ENCODE results near the gene LAMC2. TPM values are rescaled to one million over a fixed set of nuclear protein-coding genes. Genes with fewer than 3 reads are reported as not detected.

LAMC2 gene
- total and polyA plus RNA-seq, 2 experiments from 2014 or later, result 1.9 to 2.7 TPM

GRCh38 chr1:183228347-183229220, 42.5 kb downstream of the LAMC2 start:
- H3F3A ChIP-seq (ENCODE audit: insufficient read depth), result peaks cover 17% of the 10 kb centered on the region; the same call in 1 of the 2 replicates
- H3K9me2 ChIP-seq (ENCODE audit: insufficient read depth), result no peaks in the 10 kb centered on the region
- H3K4me3 ChIP-seq, result no peak overlapping the region
- H3K9ac ChIP-seq, result no peak overlapping the region
- H3K27me3 ChIP-seq (replicated peaks; ENCODE audit: insufficient read depth), result no peaks in the 10 kb centered on the region
- no peak overlapping the region for H2AFZ ChIP-seq
- DNase-seq, result no peak
- in situ Hi-C loops (cut with MboI), result no loop called here
- no peaks in the 10 kb centered on the region for H3K36me3 ChIP-seq (ENCODE audit: low read depth)
- peaks cover 18% of the 10 kb centered on the region for H3K4me1 ChIP-seq (ENCODE audit: insufficient read depth)
- TF ChIP-seq EZH2phosphoT487 (IDR thresholded peaks at IDR 0.05; ENCODE audit: insufficient read depth, low read depth) (no peak), EZH2 (IDR thresholded peaks at IDR 0.05; ENCODE audit: insufficient read depth, poor library complexity, severe bottlenecking) (no peak)
- no peaks in the 10 kb centered on the region for H3K79me2 ChIP-seq (ENCODE audit: insufficient read depth)
- H3K4me2 ChIP-seq (ENCODE audit: unreplicated experiment), result no peak overlapping the region
- 88 to 89% methylated on average over 13 of the region's 13 CpGs for WGBS, 2 experiments (ENCODE audit: low coverage in 1 of 2, low lambda C conversion rate in 2 of 2, missing lambda C conversion rate in 2 of 2)
- H4K20me1 ChIP-seq (ENCODE audit: insufficient read depth), result no peaks in the 10 kb centered on the region
- H3K9me3 ChIP-seq (ENCODE audit: low read depth), result no peaks in the 10 kb centered on the region
- no peak overlapping the region for H3K27ac ChIP-seq

- DNase-seq, result peak; percentile 66
- Histone ChIP-seq H4K20me1 (ENCODE audit: insufficient read depth) (no peaks in the 10 kb centered on the region), H2AFZ (no peak overlapping the region), H3K79me2 (ENCODE audit: insufficient read depth) (no peaks in the 10 kb centered on the region), H3K4me2 (ENCODE audit: unreplicated experiment) (no peak overlapping the region), H3K4me3 (no peak overlapping the region), H3K9me3 (ENCODE audit: low read depth) (no peaks in the 10 kb centered on the region), H3K27me3 (replicated peaks; ENCODE audit: insufficient read depth) (no peaks in the 10 kb centered on the region), H3K9ac (no peak overlapping the region), H3K27ac (peak overlapping the region; percentile 39), H3K9me2 (ENCODE audit: insufficient read depth) (no peaks in the 10 kb centered on the region), H3K36me3 (ENCODE audit: low read depth) (no peaks in the 10 kb centered on the region), H3K4me1 (ENCODE audit: insufficient read depth) (peaks cover 30% of the 10 kb centered on the region), H3F3A (ENCODE audit: insufficient read depth) (peaks cover 32% of the 10 kb centered on the region)
- in situ Hi-C loops (cut with MboI), result no loop called here
- no peak for TF ChIP-seq EZH2phosphoT487 (IDR thresholded peaks at IDR 0.05; ENCODE audit: insufficient read depth, low read depth)
- no peak for TF ChIP-seq EZH2 (IDR thresholded peaks at IDR 0.05; ENCODE audit: insufficient read depth, poor library complexity, severe bottlenecking)
- 48 to 51% methylated on average over 2 of the region's 2 CpGs for WGBS, 2 experiments (ENCODE audit: low coverage in 1 of 2, low lambda C conversion rate in 2 of 2, missing lambda C conversion rate in 2 of 2)
These were observed 44.3 kb downstream of the LAMC2 start for GRCh38 chr1:183230413-183230812.

GRCh38 chr1:183231545-183231944, 45.5 kb downstream of the LAMC2 start:
- no peaks in the 10 kb centered on the region for H3K79me2 ChIP-seq (ENCODE audit: insufficient read depth)
- in situ Hi-C loops (cut with MboI), result no loop called here
- 97 to 98% methylated on average over 1 of the region's 1 CpG for WGBS, 2 experiments (ENCODE audit: low coverage in 1 of 2, low lambda C conversion rate in 2 of 2, missing lambda C conversion rate in 2 of 2)
- no peak overlapping the region for H3K4me2 ChIP-seq (ENCODE audit: unreplicated experiment)
- no peaks in the 10 kb centered on the region for H3K27me3 ChIP-seq (replicated peaks; ENCODE audit: insufficient read depth)
- TF ChIP-seq EZH2phosphoT487 (IDR thresholded peaks at IDR 0.05; ENCODE audit: insufficient read depth, low read depth) (no peak), EZH2 (IDR thresholded peaks at IDR 0.05; ENCODE audit: insufficient read depth, poor library complexity, severe bottlenecking) (no peak)
- no peaks in the 10 kb centered on the region for H4K20me1 ChIP-seq (ENCODE audit: insufficient read depth)
- no peak overlapping the region for H3K4me3 ChIP-seq
- H2AFZ ChIP-seq, result no peak overlapping the region
- H3F3A ChIP-seq (ENCODE audit: insufficient read depth), result peaks cover 43% of the 10 kb centered on the region
- DNase-seq, result no peak
- H3K9me2 ChIP-seq (ENCODE audit: insufficient read depth), result no peaks in the 10 kb centered on the region
- no peak overlapping the region for H3K9ac ChIP-seq
- no peaks in the 10 kb centered on the region for H3K36me3 ChIP-seq (ENCODE audit: low read depth)
- H3K9me3 ChIP-seq (ENCODE audit: low read depth), result no peaks in the 10 kb centered on the region
- H3K27ac ChIP-seq, result no peak overlapping the region
- H3K4me1 ChIP-seq (ENCODE audit: insufficient read depth), result peaks cover 40% of the 10 kb centered on the region

- no peaks in the 10 kb centered on the region for H4K20me1 ChIP-seq (ENCODE audit: insufficient read depth)
- H3K9me3 ChIP-seq (ENCODE audit: low read depth), result no peaks in the 10 kb centered on the region
- DNase-seq, result no peak
- H3K9ac ChIP-seq, result no peak overlapping the region
- H3K9me2 ChIP-seq (ENCODE audit: insufficient read depth), result no peaks in the 10 kb centered on the region
- peaks cover 54% of the 10 kb centered on the region for H3K4me1 ChIP-seq (ENCODE audit: insufficient read depth)
- no peak overlapping the region for H3K4me3 ChIP-seq
- no peak overlapping the region for H2AFZ ChIP-seq
- H3K27me3 ChIP-seq (replicated peaks; ENCODE audit: insufficient read depth), result no peaks in the 10 kb centered on the region
- peaks cover 59% of the 10 kb centered on the region for H3F3A ChIP-seq (ENCODE audit: insufficient read depth)
- H3K79me2 ChIP-seq (ENCODE audit: insufficient read depth), result no peaks in the 10 kb centered on the region
- TF ChIP-seq EZH2 (IDR thresholded peaks at IDR 0.05; ENCODE audit: insufficient read depth, poor library complexity, severe bottlenecking), result no peak
- TF ChIP-seq EZH2phosphoT487 (IDR thresholded peaks at IDR 0.05; ENCODE audit: insufficient read depth, low read depth), result no peak
- H3K4me2 ChIP-seq (ENCODE audit: unreplicated experiment), result no peak overlapping the region
- H3K27ac ChIP-seq, result no peak overlapping the region
- in situ Hi-C loops (cut with MboI), result no loop called here
- H3K36me3 ChIP-seq (ENCODE audit: low read depth), result no peaks in the 10 kb centered on the region
These were observed 47.0 kb downstream of the LAMC2 start for GRCh38 chr1:183233113-183233512.
